GF-D8 (cell line): ENCODE results near the gene AATK.
"Not testable (repeated sequence)": the region's sequence is repeated elsewhere in the genome, so short reads cannot be mapped to it uniquely, and the experiment has no call there.

Experiments used
- DNase-seq: peaks from one replicate; lab custom pipeline; 2025; lab: John Stamatoyannopoulos, UW

Gene AATK

GRCh38 chr17:81091774-81092517 is 74.1 kb downstream of the AATK start:
- DNase-seq = no peak

GRCh38 chr17:81091154-81091553 is 74.9 kb downstream of the AATK start:
- DNase-seq = no peak

- no peak for DNase-seq
These were observed 75.5 kb downstream of the AATK start for GRCh38 chr17:81090361-81091136.

GRCh38 chr17:81086789-81087551 is 79.1 kb downstream of the AATK start:
- no peak for DNase-seq

- no peak for DNase-seq
These were observed 80.6 kb downstream of the AATK start for GRCh38 chr17:81085420-81085911.

- no peak for DNase-seq
These were observed 81.2 kb downstream of the AATK start for GRCh38 chr17:81084680-81085419.

GRCh38 chr17:81083125-81083765 is 82.8 kb downstream of the AATK start:
- no peak for DNase-seq

- DNase-seq = no peak
These were observed 83.6 kb downstream of the AATK start for GRCh38 chr17:81082177-81083073.

GRCh38 chr17:81081222-81082176 is 84.5 kb downstream of the AATK start:
- no peak for DNase-seq

- no peak for DNase-seq
These were observed 86.0 kb downstream of the AATK start for GRCh38 chr17:81080019-81080418.

GRCh38 chr17:81078026-81078913 is 87.8 kb downstream of the AATK start:
- not testable (repeated sequence) for DNase-seq

GRCh38 chr17:81076141-81076679 is 89.8 kb downstream of the AATK start:
- DNase-seq = no peak

GRCh38 chr17:81075307-81075706 is 90.7 kb downstream of the AATK start:
- no peak for DNase-seq

- no peak for DNase-seq
These were observed 91.1 kb downstream of the AATK start for GRCh38 chr17:81074875-81075274.

- DNase-seq = peak; percentile 8
These were observed 91.8 kb downstream of the AATK start for GRCh38 chr17:81073967-81074839.
